T-helper 9 cell (primary cell): Measurements from ENCODE around the gene IGSF9.

ENCODE experiments used
- DNase-seq: peaks from one replicate; pipeline ENCODE4 v3.0.0-alpha.2; 2020
- total RNA-seq, 2 donors: gene quantifications; one replicate each; lab custom pipeline; 2026; lab: John Stamatoyannopoulos, UW

The IGSF9 gene, protein sequence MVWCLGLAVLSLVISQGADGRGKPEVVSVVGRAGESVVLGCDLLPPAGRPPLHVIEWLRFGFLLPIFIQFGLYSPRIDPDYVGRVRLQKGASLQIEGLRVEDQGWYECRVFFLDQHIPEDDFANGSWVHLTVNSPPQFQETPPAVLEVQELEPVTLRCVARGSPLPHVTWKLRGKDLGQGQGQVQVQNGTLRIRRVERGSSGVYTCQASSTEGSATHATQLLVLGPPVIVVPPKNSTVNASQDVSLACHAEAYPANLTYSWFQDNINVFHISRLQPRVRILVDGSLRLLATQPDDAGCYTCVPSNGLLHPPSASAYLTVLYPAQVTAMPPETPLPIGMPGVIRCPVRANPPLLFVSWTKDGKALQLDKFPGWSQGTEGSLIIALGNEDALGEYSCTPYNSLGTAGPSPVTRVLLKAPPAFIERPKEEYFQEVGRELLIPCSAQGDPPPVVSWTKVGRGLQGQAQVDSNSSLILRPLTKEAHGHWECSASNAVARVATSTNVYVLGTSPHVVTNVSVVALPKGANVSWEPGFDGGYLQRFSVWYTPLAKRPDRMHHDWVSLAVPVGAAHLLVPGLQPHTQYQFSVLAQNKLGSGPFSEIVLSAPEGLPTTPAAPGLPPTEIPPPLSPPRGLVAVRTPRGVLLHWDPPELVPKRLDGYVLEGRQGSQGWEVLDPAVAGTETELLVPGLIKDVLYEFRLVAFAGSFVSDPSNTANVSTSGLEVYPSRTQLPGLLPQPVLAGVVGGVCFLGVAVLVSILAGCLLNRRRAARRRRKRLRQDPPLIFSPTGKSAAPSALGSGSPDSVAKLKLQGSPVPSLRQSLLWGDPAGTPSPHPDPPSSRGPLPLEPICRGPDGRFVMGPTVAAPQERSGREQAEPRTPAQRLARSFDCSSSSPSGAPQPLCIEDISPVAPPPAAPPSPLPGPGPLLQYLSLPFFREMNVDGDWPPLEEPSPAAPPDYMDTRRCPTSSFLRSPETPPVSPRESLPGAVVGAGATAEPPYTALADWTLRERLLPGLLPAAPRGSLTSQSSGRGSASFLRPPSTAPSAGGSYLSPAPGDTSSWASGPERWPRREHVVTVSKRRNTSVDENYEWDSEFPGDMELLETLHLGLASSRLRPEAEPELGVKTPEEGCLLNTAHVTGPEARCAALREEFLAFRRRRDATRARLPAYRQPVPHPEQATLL
- total RNA-seq, result 0 to 0.14 reads per million in 2 donors

DNA sequence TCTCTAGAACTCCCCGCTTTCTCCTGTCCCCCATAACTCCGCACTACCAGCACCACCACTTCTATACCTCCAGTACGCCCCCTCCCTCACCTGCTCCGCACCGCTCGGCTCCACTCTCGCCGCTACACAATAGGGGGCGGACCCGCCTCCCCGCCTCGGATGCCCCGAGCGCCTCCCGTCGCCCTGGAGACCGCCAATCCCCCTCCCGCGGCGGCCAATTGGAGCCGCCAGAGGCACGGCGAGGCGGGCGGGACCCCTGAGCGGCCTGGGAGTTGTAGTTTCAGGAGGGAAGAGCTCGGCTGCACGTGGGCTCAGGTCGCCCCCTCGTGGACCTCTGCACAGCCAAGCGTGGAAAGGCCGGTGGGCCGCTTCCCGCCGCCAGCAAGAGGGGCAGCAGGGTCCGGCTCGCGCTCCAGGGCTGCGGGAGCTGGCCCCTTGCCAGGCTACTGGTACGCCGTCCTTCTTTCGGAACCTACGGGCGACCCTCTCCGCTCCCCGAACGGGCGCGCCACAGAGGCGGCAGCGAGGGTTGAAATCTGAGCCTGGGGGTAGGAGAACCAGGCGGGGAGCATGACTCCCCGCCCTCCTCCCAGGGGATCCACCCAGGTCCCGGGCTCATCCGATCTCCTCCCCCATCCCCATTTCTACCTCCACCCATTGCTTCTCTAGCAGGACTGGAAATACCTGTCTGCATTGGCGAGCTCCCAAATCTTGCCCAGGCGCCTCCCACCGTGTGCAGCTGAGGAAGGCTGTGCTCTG, at the start of gene IGSF9:
Gene IGSF9 (minus strand): TSS at position 131 of the 759 bp plus-strand sequence. CDS start 2,159 bp downstream, outside the sequence.
- DNase-seq, result peak; percentile 62

DNA sequence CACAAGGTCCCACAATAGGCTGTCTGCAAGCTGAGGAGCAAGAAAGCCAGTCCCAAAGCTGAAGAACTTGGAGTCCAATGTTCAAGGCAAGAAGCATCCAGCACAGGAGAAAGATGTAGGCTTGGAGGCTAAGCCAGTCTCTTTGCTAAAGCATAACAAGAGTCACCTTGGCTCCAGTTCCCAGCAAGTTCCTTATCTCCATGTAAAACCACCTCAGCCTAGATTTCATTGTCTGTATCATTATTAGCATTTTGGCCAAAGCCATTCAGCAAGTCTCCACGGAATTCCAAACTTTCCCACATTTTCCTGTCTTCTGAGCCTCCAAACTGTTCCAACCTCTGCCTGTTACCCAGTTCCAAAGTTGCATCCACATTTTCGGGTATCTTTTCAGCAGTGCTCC, 49.5 kb upstream of the IGSF9 start:
- no peak for DNase-seq

DNA sequence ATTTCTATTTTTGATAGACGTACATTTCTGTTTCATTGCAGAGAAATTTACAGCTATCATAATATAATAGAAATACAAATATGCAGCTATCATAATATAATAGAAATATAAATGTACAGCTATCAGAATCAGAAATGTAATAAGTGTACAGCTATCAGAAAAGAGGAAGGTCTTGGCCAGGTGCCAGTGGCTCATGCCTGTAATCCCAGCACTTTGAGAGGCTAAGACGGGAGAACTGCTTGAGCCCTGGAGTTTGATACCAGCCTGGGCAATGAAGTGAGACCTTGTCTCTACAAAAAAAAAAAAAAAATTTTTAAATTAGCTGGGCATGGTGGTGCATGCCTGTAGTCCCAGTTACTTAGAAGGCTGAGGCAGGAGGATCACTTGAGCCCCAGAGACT, 48.5 kb upstream of the IGSF9 start:
- DNase-seq, result no peak

DNA sequence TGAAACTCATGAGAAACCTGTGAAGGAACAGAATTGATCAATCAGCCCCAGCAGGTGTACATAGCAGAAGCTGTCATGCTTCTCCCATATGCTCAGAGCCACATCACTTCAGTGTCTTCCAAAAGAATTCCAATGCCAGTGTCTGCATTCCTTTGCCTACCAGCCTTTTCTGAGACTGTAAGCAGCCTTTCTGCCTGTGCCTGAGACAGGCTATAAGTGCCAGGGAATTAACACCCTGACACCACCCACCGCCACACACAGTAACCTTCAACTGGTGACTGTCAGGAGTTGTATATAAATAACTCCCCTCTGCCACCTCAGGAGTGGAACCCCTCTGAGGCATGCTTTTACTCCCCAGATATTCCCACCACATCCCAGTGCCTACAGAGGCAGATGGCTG, 46.7 kb upstream of the IGSF9 start:
- DNase-seq, result no peak

DNA sequence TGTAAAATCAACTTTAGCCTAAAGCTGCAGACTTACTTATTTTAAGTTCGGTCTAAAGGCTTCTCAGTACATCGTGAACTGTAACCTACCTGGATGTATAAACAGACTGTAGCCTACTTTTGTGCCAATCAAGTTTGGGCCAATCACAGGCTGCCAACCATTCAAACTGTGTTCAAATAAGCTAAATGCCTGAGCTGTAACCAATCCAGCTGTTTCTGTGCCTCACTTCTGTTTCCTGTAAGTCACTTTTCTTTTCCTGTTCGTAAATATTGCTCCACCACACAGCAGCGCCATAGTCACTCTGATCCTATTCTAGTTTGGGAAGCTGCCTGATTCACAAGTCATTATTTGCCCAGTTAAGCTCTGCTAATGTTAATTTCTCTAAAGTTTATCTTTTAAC, 46.1 kb upstream of the IGSF9 start:
- DNase-seq, result no peak

DNA sequence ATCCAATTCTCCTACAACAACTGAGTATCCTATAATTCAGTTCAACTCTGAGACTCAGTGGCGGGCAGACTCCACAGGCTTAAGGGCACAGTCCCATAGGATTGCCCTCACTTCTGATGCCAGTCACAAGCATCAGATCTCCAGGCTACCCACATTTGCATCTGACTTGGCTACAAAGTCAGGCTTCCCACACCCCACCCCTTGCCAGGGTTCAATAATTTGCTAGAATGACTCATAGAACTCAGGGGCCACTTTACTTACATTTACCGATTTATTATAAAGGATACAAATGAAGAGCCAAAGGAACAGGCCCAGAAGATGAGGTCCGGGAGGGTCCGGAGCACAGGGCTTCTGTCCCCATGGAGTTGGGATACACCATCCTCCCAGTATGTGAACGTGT, 44.6 kb upstream of the IGSF9 start:
- no peak for DNase-seq

DNA sequence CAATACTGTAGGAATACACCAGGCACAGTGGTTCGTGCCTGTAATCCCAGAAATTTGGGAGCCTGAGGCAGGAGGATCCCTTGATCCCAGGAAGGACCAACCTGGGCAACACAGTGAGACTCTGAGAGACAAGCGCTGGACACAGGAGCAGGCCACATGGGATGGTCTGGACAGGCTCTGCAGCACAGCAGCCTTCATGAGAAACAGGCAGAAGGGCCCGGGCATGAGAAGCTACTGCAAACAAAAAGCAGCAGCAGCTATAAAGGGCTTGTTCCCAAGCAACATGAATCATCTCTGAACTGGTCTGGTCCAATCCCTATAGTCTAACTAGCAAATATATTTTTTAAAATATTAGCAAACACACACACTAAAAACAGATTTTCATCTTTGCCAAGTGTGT, 44.2 kb upstream of the IGSF9 start:
- DNase-seq, result no peak

DNA sequence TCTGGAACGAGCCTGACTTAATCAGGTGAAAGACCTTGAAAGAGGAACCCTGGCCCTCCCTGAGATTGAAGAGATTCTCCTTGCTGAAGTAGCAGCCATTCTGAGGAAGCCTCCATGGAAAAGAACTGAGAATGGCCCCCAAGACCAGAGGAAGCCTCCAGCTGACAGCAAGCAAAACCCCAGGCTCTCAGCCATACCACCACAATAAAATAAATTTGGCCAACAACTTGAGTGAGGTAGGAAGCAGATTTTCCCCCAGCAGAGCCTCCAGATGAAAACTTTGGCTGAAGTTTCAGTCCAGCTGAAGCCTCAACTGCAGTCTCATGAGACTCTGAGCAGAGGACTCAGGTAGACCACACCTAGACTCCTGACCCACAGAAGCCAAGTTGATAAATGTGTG, 42.6 kb upstream of the IGSF9 start:
- DNase-seq, result no peak

DNA sequence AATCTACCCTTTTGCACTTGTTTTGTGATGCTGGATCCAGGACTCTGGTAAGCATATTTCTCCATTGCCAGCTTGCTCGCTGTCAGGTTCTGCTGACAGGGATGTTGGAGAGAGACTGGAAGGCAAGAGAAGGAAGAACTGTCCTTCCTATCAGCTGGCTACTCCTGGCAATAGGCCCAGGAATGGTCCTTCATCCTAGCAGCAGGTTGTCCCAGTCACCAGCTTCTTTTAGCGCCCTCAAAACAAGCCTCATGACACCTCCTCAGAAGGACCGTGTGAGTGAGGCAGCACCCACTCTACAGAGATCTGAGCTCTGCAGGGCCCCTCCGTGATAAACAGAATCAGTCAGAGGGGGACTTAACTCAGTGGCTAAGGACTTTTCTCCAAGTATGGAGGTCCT, 41.8 kb upstream of the IGSF9 start:
- no peak for DNase-seq

DNA sequence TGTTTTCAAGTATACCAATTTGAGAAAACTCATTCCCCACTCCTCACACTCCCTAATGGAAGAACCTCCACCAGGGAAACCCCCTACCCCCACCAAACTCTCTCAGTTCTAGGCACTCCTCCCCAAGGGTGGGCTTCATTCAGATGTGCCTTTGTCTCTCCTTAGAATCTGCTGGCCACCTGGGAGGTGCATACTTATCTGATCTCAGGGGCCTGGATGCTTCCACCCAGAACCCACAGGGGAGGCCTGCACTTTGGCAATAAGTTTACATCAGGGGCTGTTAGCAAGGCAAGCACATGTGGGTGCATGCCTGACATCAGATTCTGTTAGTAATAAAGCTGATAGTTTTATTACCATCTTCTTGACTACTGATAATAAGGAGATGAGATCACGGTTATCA, 41.1 kb upstream of the IGSF9 start:
- DNase-seq, result no peak

DNA sequence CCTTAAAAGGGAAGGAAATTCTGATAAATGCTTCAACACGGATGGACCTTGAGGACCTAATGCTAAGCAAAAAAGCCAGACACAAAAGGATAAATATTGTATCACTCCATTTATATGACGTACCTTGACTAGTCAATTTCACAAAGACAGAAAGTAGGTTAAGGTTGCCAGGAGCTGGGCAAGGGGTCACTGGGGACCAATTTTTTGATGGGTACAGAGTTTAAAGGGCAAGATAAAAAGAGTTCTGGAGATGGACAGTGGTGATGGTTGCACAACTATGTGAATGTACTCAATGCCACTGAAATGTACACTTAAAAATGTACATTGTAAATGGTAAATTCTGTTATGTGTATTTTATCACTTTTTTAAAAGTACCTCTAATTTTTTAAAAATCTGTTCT, 40.7 kb upstream of the IGSF9 start:
- DNase-seq, result no peak

DNA sequence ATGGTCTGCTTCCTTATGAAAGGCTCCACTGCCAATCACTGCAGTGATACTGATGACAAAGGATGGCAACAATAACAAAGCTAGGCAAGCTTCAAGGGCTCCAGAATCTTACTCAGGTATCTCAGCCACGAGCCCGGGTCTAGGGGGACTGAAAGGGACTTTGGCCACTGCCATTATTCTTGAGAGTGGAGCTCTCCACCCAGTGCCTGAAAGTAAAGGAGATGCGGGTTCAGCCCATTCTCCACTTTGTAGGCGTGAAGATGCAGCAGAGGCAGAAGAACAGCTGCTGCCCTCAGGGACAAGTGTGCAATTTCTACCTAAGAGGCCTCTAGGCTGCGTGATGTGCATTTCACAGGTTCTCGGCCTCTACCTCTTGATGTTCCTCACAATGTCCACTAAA, 40.1 kb upstream of the IGSF9 start:
- DNase-seq, result no peak

DNA sequence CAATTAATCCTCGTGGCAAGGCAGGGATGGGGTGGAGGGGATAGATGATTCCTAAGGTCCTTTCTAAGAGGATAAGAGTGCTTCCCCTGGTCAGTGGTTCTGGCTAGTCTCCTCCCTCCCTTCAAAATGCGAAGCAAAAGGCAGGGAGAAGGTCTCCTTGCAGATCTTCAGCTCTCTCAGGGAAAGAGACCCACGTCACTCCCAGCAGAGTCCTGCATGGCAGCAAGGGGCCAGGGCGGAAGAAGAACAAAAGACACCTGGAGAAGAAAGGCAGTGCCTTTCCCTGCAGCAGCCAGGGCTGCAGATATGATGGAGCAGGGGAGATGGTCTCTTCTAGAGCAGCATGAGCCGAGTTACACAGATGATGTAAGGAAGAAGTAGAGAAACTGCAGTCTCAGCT, 38.3 kb upstream of the IGSF9 start:
- no peak for DNase-seq

DNA sequence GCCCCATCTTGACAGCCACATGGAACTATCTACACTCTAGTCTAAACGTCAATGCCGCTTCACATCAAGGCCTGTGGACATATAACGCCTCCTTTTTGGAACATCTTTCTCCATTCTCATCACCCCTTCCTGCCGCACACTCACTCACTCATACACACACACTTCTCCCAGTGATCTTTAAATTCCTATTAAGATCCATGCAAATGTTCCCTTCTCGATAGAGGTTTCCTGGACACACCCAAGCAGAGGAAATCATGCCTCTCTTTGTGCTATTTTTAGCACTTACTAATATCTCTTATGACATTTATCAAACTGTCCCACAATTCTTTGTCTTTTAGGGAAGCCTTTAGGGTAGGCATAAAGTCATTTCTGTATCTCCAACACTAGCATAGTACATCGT, 36.9 kb upstream of the IGSF9 start:
- DNase-seq, result no peak

DNA sequence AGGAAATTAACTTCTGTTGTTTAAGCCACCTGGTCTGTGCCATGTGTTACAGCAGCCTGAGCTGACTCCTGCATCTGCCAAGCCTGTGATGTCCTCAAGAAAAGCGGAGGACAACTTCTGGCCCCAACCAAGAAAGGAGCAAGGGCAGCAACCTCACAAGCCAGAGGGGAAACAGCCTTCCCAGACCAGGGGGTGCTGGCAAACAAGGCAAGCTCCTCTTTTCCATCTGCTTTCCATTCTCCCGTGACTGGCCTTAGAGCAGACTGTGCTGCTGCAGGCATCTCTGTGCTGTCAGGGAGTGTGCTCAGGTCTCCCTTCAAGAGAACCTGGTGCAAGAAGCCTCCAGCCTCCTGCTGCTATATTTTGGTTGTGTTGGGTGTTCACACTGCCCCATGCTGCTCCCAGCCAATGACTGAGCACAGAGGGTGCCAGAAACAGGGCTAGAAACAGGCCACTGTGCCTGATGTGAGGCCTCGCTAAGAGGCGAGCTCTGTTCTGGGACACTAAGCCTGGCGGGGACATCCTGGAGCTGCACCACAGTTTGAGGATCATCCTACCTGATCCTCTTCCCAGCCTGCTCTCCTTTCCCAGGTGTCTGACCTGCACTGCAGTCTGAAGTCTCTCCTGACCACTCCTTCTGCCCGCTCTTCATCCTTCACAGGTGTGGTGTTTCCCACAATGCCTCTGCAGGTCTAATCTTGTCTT, 36.1 kb upstream of the IGSF9 start:
- no peak for DNase-seq

DNA sequence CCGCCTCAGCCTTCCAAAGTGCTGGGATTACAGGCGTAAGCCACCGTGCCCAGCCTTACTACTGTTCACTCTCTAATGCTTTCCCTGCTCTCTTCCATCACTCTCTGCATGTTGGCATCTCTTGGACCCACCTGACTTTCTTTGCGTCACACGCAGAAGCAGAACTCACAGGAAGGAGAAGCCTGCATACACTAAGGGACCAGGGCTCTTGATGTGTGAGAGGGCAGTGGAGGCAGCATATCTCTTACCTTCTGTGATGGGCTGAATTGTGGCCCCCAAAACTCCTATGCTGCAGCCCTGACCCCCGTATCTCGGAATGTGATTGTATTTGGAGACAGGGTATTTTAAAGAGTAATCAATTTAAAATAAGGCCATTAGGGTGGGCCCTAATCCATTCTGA, 35.4 kb upstream of the IGSF9 start:
- no peak for DNase-seq

DNA sequence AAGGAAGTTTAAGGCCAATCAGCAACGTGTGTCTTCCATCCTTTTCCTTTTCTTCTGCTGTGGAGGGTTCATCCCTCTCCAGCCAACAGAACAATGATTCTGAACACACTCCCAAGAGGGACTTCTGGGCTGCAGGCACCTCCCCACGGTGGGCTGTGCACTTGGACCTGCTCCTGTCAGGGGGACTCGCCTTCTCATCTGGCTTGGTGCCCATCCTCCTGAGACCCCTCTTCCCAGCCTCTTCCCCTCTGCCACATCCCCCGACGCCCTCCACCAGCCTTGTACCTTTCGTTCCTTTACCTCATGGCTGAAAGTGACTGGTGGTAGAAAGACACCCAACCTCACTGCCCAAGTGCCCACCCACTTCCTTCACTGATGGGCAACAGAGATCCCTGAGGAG, 34.7 kb upstream of the IGSF9 start:
- DNase-seq, result no peak

DNA sequence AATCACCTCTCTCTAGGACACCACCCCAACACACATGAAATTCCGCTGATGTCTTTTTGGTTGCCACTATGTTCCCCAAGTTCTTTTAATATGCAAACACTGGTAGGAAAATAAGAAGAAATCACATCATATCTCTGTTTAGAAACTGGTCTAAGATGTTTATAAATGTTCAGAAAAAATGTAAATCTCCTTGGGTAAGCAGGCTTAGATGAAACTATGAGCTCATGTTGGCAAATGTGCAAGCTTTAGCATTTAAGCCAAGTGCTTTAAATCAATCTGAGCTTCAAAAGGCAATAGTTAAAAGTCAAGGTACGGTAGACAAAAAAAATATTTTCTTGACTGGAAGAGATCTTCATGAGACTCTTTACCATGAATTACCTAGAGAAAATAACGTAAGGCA, 33.8 kb upstream of the IGSF9 start:
- DNase-seq, result no peak

DNA sequence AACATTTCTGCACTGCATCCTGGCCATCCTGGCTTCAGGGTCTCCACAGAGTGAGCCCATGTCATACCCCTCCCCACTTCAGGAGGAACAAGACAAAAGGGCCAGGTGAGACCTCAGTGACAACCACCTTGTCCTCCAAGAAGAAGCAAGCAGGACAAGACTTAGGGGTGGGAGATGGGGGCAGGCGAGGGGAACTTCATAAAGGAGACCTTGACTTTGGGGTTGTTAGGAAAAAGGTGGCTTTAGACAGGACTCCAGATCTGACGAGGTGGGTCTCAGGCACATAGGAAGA, 32.6 kb upstream of the IGSF9 start:
- no peak for DNase-seq

DNA sequence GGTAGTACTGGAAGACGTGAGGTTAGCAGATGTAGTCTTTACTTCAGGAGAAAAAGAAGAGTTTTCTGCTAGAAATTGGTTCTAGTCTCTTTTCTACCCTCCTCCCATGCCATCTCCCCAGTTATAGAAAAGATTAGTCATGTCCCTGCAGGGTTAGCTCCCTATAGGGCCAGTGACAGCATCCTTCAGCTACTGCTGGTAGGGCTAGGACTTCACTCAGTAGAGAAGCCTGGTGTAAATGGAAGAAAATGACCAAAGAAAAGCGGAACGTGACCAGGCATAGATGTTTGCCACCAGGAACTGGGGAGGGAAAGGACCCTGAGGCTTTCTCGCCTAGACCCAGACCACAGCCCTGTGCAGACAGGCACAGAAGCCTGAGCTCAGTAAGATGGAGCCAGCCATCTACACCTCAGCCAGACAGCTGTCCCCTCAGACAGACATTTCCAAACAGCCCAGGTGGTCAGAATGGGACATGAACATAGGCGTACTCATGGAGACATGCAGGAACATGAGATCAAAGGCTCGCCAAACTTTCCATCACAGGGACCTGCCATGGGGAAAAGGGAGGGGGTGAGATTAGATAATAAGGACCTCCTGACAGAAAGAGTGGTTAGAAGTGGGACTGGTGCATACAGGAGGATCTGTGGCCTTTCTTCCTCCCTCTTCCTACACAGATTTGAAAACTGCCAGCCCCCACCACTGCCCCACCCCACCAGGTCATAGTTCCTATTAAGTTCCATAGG, 32.1 kb upstream of the IGSF9 start:
- DNase-seq, result no peak

DNA sequence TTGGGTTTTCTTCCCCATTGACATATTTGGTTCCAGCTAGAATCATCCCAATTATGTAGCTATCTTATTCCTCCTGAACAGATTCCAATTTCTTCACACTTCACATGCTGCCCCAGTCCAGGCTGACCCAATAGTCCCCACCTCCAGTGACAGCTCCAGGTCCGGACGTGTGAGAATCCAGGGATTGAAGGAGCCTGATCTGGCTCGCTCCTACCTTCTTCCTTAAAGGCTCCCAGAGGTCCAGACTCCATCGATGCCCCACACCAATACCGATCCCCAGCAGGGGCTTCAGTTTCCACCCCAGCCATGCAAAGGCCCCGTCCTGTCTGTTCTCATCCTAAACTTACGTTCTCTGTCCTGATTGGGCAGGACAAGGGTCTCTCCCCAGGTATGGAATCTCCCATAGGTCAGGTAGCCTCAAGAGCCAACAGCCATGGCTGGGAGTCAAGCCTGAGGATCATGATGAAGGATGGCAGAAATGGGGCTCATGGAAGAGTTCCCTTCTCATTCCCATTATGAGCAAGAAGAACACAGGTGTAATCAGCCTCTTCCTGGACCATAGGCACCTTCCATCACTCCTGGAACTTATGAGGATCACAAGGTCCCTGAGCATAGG, 29.0 kb upstream of the IGSF9 start:
- DNase-seq, result no peak
